Stimulated activated CD4-positive, alpha-beta T cell treated with anti-CD3 and anti-CD28 coated beads, Interleukin-4, amount 100 ng/mL, for 24 hours (primary cell): ENCODE data around the gene PI4KB.
"Not testable (repeated sequence)": the region's sequence is repeated elsewhere in the genome, so short reads cannot be mapped to it uniquely, and the experiment has no call there.

Source experiments
- DNase-seq: peaks from one replicate; pipeline ENCODE4 v3.0.0-alpha.2; 2020

The PI4KB gene

DNA sequence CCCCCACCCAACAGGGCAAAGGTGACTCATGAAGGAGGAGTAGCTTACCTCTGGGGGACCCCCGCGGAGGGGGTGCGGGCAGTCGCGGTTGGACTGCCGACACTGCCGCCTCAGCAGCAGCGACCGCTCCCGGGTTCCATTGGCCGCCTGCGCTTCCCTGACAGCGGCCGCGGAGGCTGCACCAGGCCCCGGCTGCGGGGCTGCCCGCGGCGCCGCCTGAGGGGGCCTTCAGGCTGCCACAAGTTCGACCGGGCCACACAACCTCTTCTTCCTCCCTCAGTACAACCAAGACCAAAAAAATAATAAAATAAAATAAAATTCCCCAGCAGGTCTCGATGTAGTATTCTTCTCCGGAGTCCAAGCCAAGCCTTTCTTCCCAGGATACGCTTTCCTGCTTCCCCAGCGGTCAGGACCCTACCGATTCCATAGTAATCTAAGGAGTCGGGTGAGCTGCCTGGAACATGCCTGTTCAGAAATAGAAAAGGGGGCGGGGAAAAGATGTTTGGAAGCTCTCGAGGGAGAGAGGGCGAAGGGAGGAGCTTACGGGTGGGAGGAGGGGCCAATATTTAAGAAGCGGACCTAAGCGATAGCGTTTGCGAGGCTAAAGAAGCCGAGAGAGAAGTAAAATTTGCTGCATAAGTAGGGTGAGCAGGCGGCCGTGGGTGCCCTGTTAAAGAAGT, at the start of gene PI4KB:
PI4KB (minus strand) TSS at position 194 of the 680 bp plus-strand sequence. CDS start 10,935 bp downstream, outside the sequence.
- peak; percentile 92 for DNase-seq

GRCh38 chr1:151373196-151373595, 46.0 kb upstream of the PI4KB start:
- no peak for DNase-seq

GRCh38 chr1:151372058-151372934, 45.1 kb upstream of the PI4KB start, which contains the start of gene SELENBP1:
Gene SELENBP1 (minus strand): TSS chr1:151372705. CDS start chr1:151372641, 64 bp downstream.
- no peak for DNase-seq

GRCh38 chr1:151371370-151372057, 44.3 kb upstream of the PI4KB start:
- no peak for DNase-seq

- no peak for DNase-seq
These were observed 43.1 kb upstream of the PI4KB start for GRCh38 chr1:151370211-151370911.

DNA sequence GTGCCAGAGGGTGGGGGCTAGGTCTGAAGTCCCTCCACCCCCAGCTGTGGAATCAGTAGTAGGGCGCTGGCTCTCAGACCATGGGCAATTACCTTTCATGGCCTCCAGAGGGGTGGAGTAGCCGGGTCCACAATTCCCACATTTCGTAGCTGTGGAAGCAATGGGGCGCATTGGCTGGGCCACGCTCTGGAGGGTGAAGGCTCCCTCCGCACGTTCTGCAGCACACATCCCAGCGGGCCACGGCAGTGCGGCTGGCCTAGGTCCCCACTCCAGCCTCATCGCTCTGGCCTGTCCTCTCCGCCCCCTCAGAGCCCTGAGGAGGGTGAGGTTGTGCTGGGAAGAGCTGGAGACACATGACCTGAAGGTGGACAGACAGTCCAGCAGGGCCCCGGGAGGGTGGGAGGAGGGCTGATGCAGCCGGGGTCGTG, 42.4 kb upstream of the PI4KB start:
- no peak for DNase-seq

DNA sequence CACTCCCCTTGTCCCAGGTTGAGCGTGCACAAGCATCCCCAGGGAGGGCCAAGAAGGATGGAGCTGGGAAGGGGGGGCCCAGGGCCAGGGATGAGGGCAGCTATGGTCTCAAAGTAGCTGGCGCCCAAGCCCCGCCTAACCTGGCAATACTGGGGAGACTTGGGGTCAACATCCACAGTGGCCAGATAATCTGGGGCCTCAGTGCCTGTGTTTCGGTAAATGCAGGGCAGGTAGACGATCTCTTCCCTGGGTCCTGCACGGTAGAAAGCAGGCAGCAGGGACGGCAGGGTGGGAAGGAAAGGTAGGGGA, 42.0 kb upstream of the PI4KB start:
- DNase-seq: no peak

GRCh38 chr1:151368393-151369301, 41.4 kb upstream of the PI4KB start:
- no peak for DNase-seq

DNA sequence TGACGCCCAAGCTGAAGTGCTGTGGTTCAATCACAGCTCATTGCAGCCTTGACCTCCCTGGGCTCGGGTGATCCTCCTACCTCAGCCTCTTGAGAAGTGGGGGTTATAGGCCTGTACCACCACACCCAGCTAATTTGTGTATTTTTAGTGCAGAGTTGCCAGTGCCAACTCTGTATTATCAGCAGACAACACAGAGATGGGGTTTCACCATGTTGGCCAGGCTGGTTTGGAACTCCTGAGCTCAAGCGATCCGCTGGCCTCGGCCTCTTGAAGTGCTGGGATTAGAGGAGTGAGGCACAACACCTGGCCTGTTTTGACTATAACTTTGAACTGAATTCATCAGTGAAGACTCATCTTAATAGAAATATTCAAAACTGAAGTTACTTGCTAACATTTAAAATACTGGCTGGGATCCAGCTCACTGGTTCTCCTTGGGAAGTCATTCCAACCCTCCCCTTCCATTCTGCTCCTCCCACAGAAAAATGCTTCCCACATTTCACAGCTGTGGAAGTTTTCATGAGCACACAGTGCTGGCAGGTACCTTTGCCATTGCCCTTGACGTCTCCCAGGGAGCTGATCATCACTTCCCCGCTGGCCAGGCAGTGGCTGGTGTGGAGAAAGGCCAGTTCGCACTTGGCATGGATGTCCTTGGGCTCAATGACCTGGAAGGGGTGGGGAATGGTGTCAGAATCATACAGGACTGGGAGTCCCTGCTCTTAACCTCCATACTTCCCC, 40.6 kb upstream of the PI4KB start:
- no peak for DNase-seq

GRCh38 chr1:151364996-151365395, 37.8 kb upstream of the PI4KB start:
- no peak for DNase-seq

DNA sequence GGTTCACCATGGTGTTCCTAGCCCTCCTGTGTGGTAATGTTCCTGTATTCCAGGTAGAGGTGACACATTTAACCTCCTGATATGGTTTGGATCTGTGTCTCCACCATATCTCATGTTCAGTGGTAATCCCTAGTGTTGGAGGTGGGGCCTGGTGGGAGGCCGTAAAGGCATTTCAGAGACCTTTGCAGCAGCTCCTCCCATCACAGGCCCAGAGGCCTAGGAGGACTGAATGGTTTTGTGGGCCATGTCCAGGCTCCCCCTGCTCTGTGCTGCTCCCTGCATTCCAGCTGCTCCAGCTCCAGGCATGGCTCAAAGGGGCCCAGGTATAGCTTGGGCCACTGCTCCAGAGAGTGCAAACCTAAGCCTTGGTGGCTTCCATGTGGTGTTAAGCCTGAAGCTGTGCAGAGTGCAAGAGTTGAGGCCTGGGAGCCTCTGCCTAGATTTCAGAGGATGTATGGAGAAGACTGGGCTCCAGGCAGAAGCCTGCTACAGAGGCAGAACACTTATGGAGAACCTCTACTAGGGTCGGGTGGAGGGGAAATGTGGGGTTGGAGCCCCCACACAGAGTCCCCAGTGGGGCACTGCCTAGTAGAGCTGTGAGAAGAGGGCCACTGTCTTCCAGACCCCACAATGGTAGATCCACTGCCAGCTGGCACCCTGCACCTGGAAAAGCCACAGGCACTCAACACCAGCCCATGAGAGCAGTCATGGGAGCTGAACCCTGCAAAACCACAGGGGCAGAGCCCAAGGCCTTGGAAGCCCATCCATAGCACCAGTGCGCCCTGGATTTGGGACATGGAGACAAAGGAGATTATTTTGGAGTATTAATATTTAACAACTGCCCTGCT, 35.3 kb upstream of the PI4KB start:
- DNase-seq: no peak

DNA sequence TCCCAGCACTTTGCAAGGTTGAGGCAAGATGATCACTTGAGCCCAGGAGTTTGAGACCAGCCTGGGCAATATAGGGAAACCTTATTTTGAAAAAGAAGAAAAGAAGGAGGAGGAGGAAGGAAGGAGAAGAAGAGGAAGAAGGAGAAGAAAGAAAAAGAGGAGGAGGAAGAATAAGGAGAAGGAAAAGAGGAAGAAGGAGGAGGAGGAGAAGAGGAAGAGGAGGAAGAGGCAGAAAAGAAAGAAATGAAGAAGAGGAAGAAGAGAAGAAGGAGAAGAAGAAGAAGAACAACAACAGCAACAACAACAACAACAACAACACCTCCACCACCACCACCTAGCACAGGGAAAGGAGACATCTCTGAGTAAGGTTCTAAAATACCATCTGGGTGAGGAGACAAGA, 34.7 kb upstream of the PI4KB start:
- DNase-seq: no peak

DNA sequence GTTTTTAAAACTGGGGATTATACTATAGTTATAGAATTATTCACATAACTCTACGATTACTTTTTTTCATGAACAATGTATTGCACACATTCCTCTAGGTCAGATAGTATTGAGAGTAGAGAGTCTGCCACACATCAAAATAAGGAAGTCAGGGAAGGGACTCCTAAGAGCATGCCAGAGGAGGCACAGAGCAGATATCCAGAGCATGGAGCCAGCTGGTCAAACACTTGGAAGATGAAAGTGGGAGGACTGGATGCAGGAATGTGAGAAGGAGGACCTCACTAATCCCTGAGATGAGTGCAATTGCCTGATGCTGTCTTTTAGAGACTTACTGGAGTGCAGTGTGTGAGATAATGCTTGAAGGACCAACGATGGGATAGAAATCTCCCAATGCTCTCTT, 29.5 kb upstream of the PI4KB start:
- DNase-seq: no peak

DNA sequence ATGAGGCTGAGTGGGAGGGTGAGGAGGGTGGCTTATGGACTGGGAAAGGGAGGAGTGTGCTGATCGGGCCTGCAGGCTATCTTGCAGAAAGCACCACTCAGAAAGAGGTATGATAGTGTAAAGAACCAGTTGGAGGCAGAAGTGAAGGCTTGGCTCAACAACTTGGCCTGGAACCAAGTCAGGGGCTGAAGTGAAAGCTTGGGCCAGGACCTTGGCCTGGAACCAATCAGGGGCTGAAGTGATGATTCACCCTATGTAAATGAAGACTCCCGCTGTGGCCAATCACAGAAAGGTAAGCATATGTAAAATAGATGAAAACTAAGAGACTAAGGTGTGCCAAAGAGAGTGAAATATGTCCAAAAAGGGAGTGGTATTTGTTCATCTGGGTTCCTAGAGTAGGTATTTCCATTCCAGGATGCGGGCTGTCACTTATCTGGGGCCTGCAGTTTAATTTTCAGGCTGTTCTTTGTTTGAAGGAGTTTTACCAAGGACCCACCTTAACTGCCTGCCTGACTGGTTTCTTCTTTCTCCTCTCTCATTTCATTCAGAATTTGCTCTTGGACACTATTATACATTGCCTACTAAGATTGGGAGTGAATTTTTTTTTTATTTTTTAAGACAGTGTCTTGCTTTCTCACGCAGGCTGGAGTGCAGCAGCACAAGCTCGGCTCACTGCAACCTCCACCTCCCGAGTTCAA, 25.0 kb upstream of the PI4KB start:
- no peak for DNase-seq

- DNase-seq: not testable (repeated sequence)
These were observed 23.1 kb upstream of the PI4KB start for GRCh38 chr1:151350323-151350722.

DNA sequence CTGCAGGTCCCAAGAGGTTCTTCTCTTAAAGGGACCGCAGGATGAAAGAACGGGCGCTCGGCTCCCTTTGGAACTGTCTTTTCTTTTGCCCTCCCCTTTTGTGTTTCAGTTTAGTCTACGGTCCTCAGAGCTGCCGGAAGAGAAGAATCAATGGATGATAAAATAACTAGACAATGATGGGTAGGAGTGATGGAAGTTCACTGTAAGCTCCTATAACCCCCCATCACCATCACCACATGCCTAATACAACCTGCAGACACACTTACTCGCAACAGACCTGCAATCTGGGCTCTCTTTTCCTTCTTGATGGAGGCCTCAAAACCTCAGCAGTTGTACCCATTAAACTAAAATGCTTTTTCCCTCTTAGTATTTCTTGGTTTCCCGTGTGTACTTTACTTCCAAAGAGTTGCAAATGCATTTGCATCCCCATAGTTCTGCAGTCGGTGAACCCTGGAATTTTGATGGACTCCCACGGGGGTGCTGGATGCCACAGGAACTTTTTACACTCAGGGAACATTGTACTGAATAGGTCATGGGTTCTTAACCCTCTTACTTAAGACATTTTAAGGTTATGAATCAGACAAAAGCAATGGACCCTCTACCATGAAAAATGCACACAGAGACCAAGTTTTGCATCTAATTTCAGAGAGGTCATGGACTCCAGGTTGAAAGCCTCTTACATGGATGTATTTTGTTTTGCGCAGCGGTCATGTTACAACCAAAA, 20.5 kb upstream of the PI4KB start:
- no peak for DNase-seq

DNA sequence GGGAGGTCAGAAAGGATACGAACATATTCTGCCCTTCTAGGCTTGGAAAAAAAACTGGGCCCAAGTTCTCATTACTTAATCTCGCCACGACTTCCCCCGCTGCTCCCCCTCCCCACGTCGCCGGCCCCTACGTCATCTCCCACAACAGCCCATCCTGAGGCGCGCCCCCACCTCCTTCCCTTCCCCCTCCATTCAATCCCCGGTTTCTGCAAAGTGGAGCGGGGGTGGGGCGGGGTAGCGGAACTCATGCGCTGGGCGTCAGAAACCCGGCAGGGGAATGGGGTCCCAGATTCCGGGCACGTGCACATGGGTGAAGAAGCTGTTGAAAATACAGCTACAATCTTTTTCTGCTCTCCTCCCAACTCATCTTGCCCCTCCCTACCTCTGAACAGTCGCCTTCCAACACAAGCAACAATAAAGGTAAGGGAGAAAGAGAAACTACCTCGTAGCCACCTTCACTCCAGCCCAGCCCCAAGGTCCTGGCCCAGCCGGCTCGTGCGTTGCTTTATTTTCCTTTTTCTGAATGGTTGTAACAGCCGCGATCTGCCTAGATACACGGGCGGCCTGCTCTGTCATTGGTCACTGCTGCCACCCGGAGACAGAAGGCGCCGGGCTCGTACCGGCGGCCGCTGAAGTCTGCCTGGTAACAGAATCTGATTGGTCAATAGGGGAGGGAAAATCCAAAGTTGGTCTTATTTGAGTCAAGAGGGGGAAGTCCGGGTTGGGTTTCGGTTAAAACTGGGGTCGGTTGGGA, 19.7 kb upstream of the PI4KB start, which contains the start of gene RFX5:
RFX5 (minus strand) TSS at position 484 of the 754 bp plus-strand sequence. CDS start 932 bp downstream, outside the sequence.
- peak; percentile 94 for DNase-seq
